Ascending aorta (tissue), 2 donors: ENCODE measurements around the gene DAGLB. TPM values are rescaled to one million over a fixed set of nuclear protein-coding genes. Genes with fewer than 3 reads are reported as not detected.
"Not testable (repeated sequence)": the region's sequence is repeated elsewhere in the genome, so short reads cannot be mapped to it uniquely, and the experiment has no call there.

Source experiments
- DNase-seq, 2 donors: peaks; one replicate each; pipeline ENCODE4 v3.0.0-alpha.2; 2019; ENCODE audit warnings: low spot score in 2 of 2
- H3K27ac ChIP-seq, 2 donors: fragments of 200-600 bp; sonication (generic); one replicate each; pipeline ENCODE4 v1.5.1; 2016 to 2017; ENCODE audit warnings: mild to moderate bottlenecking in 1 of 2
- H3K27me3 ChIP-seq: fragments of 200-600 bp; sonication (generic); one replicate; pipeline ENCODE4 v1.5.1; 2017
- H3K36me3 ChIP-seq, 2 donors: fragments of 200-600 bp; sonication (generic); one replicate each; pipeline ENCODE4 v1.5.1; 2016
- H3K4me1 ChIP-seq, 2 donors: fragments of 200-600 bp; sonication (generic); one replicate each; pipeline ENCODE4 v1.5.1; 2016 to 2017; ENCODE audit warnings: mild to moderate bottlenecking in 1 of 2
- H3K4me3 ChIP-seq, 2 donors: fragments of 200-600 bp; sonication (generic); one replicate each; pipeline ENCODE4 v1.5.1; 2016 to 2017; ENCODE audit warnings: mild to moderate bottlenecking in 1 of 2
- H3K9me3 ChIP-seq, 2 donors: fragments of 200-600 bp; sonication (generic); one replicate each; pipeline ENCODE4 v1.5.1; 2016
- CTCF ChIP-seq, 3 experiments: fragments of 200-600 bp in 2 of 3; fragments of 450-650 bp in 1 of 3; sonication (generic) in 2 of 3; IDR thresholded peaks; one replicate each; pipeline ENCODE4 v1.5.1; 2016 to 2019; ENCODE audit warnings: antibody characterized with exemption in 3 of 3, mild to moderate bottlenecking in 1 of 3, moderate library complexity in 1 of 3
- intact Hi-C: fragments of 100-400 bp; cut with DNase I; formaldehyde crosslinking; loops from one replicate; pipeline ENCODE4 v1.15.1; 2023
- total RNA-seq: library from RNA; depleted of rRNA; stranded (reverse); fragments of >200 nt; gene quantifications from one replicate; pipeline ENCODE4 v1.1.0, GENCODE V29; 2016

DAGLB gene
- total RNA-seq, 1 donor from 2014 or later: 5.2 TPM

GRCh38 chr7:6399351-6399750 lies 48.4 kb downstream of the DAGLB start:
- DNase-seq: no peak

GRCh38 chr7:6398943-6399342 lies 48.8 kb downstream of the DAGLB start:
- Histone ChIP-seq H3K36me3 (peaks cover 31 to 40% of the 10 kb centered on the region in 2 donors), H3K27ac (peak overlapping the region in 1 of 2 donors; percentile 19), H3K4me3 (peak overlapping the region in 1 of 2 donors; percentile 13), H3K4me1 (peaks cover 9 to 30% of the 10 kb centered on the region in 2 donors), H3K27me3 (no peaks in the 10 kb centered on the region), H3K9me3 (no peaks in the 10 kb centered on the region)
- intact Hi-C loops: no loop called here
- no peak for TF ChIP-seq CTCF (IDR thresholded peaks at IDR 0.05)
- DNase-seq: no peak

More at GRCh38 chr7:6399351-6399750, 48.4 kb downstream of the DAGLB start:
- no peaks in the 10 kb centered on the region for H3K9me3 ChIP-seq
- H3K27ac ChIP-seq: peak overlapping the region in 1 of 2 donors; percentile 18
- peak overlapping the region in 1 of 2 donors; percentile 13 for H3K4me3 ChIP-seq
- H3K36me3 ChIP-seq: peaks cover 36 to 40% of the 10 kb centered on the region in 2 donors
- no peak for TF ChIP-seq CTCF (IDR thresholded peaks at IDR 0.05)
- peaks cover 9 to 30% of the 10 kb centered on the region in 2 donors for H3K4me1 ChIP-seq
- intact Hi-C loops: no loop called here
- no peaks in the 10 kb centered on the region for H3K27me3 ChIP-seq

GRCh38 chr7:6397759-6398495 lies 49.8 kb downstream of the DAGLB start:
- intact Hi-C loops, DNase-seq, H3K9me3 ChIP-seq, H3K27me3 ChIP-seq: not testable (repeated sequence)
- Histone ChIP-seq H3K4me1 (peaks cover 12 to 37% of the 10 kb centered on the region in 2 donors), H3K36me3 (peaks cover 26 to 38% of the 10 kb centered on the region in 2 donors), H3K4me3 (peak overlapping the region in 1 of 2 donors; percentile 13), H3K27ac (peak overlapping the region in 1 of 2 donors; percentile 30)

- no peak for TF ChIP-seq CTCF (IDR thresholded peaks at IDR 0.05)
- H3K27me3 ChIP-seq: no peaks in the 10 kb centered on the region
- DNase-seq: peak in 1 of 2 donors; percentile 68
- peak overlapping the region; percentile 29 to 48 for H3K27ac ChIP-seq
- H3K4me3 ChIP-seq: peak overlapping the region in 1 of 2 donors; percentile 17
- H3K36me3 ChIP-seq: peaks cover 15 to 36% of the 10 kb centered on the region in 2 donors
- peaks cover 12 to 37% of the 10 kb centered on the region in 2 donors for H3K4me1 ChIP-seq
- intact Hi-C loops: no loop called here
- no peaks in the 10 kb centered on the region for H3K9me3 ChIP-seq
Measured at GRCh38 chr7:6395898-6396595, 51.7 kb downstream of the DAGLB start.

- Histone ChIP-seq H3K4me1 (peaks cover 9 to 30% of the 10 kb centered on the region in 2 donors), H3K4me3 (no peak overlapping the region), H3K36me3 (peaks cover 14 to 48% of the 10 kb centered on the region in 2 donors), H3K27ac (peak overlapping the region in 1 of 2 donors; percentile 56), H3K9me3 (no peaks in the 10 kb centered on the region), H3K27me3 (no peaks in the 10 kb centered on the region)
- TF ChIP-seq CTCF (IDR thresholded peaks at IDR 0.05): no peak
- intact Hi-C loops: no loop called here
- no peak for DNase-seq
Measured at GRCh38 chr7:6394114-6394513, 53.6 kb downstream of the DAGLB start.

GRCh38 chr7:6393667-6394056 lies 54.1 kb downstream of the DAGLB start:
- no peak for DNase-seq
- no peak for TF ChIP-seq CTCF (IDR thresholded peaks at IDR 0.05)
- no peak overlapping the region for H3K4me3 ChIP-seq
- intact Hi-C loops: no loop called here
- H3K9me3 ChIP-seq: no peaks in the 10 kb centered on the region
- H3K4me1 ChIP-seq: peaks cover 6 to 26% of the 10 kb centered on the region in 2 donors
- peaks cover 15 to 52% of the 10 kb centered on the region in 2 donors for H3K36me3 ChIP-seq
- peak overlapping the region; percentile 51 to 56 for H3K27ac ChIP-seq
- H3K27me3 ChIP-seq: no peaks in the 10 kb centered on the region
